A549 (cell line): ENCODE measurements around the gene NCEH1.

Source experiments
- EP300 ChIP-seq, 2 experiments: fragments of >200 bp; sonication (Bioruptor Twin); formaldehyde crosslinking; IDR thresholded peaks; 2 replicates in 1 of 2; 3 replicates in 1 of 2; pipeline ENCODE4 v1.6.1; 2016 to 2017
- MYC ChIP-seq: IDR thresholded peaks from 2 replicates; pipeline ENCODE4 v1.6.1; 2012; ENCODE audit warnings: mild to moderate bottlenecking, inconsistent platforms, low read length, improper control_type of control experiment, borderline replicate concordance
- TF ChIP-seq, protein P1 (sequence below): fragments of >200 bp; sonication (Bioruptor Twin); formaldehyde crosslinking; IDR thresholded peaks from 3 replicates; pipeline ENCODE4 v1.5.1; 2016
- TF ChIP-seq, protein P2 (sequence below): IDR thresholded peaks from 2 replicates; pipeline ENCODE4 v1.6.1; 2012

DNA sequence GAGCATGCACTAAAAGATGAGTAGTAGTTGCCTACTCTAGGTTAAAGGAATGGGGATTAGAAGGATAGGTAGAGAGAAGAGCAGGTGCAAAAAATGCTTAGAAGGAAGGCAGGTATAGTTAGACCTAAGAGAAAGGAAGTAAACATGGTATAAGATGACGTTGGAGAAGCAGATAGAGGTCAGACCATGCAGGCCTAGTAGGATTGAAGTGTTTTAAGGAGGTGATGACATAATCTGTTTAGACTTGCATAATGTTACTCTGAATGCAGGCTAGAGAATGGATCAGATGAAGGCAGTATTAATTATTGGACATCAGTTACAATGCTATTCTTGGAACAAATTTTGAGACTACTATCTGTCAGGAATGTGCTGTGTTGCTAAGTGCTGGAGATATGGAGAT is 28.6 kb upstream of the NCEH1 start:
- TF ChIP-seq MYC (no peak), EP300 (IDR thresholded peaks at IDR 0.05) (no peak)
- TF ChIP-seq, protein P1, sequence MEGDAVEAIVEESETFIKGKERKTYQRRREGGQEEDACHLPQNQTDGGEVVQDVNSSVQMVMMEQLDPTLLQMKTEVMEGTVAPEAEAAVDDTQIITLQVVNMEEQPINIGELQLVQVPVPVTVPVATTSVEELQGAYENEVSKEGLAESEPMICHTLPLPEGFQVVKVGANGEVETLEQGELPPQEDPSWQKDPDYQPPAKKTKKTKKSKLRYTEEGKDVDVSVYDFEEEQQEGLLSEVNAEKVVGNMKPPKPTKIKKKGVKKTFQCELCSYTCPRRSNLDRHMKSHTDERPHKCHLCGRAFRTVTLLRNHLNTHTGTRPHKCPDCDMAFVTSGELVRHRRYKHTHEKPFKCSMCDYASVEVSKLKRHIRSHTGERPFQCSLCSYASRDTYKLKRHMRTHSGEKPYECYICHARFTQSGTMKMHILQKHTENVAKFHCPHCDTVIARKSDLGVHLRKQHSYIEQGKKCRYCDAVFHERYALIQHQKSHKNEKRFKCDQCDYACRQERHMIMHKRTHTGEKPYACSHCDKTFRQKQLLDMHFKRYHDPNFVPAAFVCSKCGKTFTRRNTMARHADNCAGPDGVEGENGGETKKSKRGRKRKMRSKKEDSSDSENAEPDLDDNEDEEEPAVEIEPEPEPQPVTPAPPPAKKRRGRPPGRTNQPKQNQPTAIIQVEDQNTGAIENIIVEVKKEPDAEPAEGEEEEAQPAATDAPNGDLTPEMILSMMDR: no peak
- TF ChIP-seq, protein P2, sequence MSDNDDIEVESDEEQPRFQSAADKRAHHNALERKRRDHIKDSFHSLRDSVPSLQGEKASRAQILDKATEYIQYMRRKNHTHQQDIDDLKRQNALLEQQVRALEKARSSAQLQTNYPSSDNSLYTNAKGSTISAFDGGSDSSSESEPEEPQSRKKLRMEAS: no peak
